Uterus (tissue), 4 donors: ENCODE measurements around the gene IGSF3. TPM values are rescaled to one million over a fixed set of nuclear protein-coding genes. Genes with fewer than 3 reads are reported as not detected.

Experiments
- DNase-seq, 2 donors: peaks; one replicate each; pipeline ENCODE4 v3.0.0-alpha.2; 2019 to 2020
- H3K27ac ChIP-seq, 2 donors: fragments of 200-600 bp; sonication (generic); 1 replicate in 1 of 2; 2 replicates in 1 of 2; pipeline ENCODE4 v1.5.1; 2016 to 2018
- H3K27me3 ChIP-seq, 2 donors: fragments of 200-600 bp; sonication (generic); one replicate each; pipeline ENCODE4 v1.5.1; 2018 to 2019; ENCODE audit warnings: control low read depth in 1 of 2
- H3K36me3 ChIP-seq, 2 donors: fragments of 200-600 bp; sonication (generic); one replicate each; pipeline ENCODE4 v1.5.1; 2019; ENCODE audit warnings: control low read depth in 1 of 2
- H3K4me1 ChIP-seq, 2 donors: fragments of 200-600 bp; sonication (generic); one replicate each; pipeline ENCODE4 v1.5.1; 2018 to 2019; ENCODE audit warnings: control low read depth in 1 of 2
- H3K4me3 ChIP-seq, 2 donors: fragments of 200-600 bp; sonication (generic); 1 replicate in 1 of 2; 2 replicates in 1 of 2; pipeline ENCODE4 v1.5.1; 2018 to 2019; ENCODE audit warnings: mild to moderate bottlenecking in 1 of 2
- H3K9me3 ChIP-seq, 2 donors: fragments of 200-600 bp; sonication (generic); one replicate each; pipeline ENCODE4 v1.5.1; 2019; ENCODE audit warnings: control low read depth in 1 of 2
- CTCF ChIP-seq, 4 experiments: fragments of 200-600 bp in 2 of 4; fragments of 450-650 bp in 2 of 4; sonication (generic) in 2 of 4; IDR thresholded peaks; one replicate each; pipeline ENCODE4 v1.5.1; 2016 to 2019; ENCODE audit warnings: antibody characterized with exemption in 4 of 4, mild to moderate bottlenecking in 2 of 4, moderate library complexity in 1 of 4
- POLR2A ChIP-seq, 2 donors: fragments of 450-650 bp; IDR thresholded peaks; one replicate each; pipeline ENCODE4 v1.6.1; 2016; ENCODE audit warnings: antibody characterized with exemption in 2 of 2, mild to moderate bottlenecking in 1 of 2, moderate library complexity in 1 of 2
- intact Hi-C: fragments of 100-400 bp; cut with DNase I; formaldehyde crosslinking; loops from one replicate; pipeline ENCODE4 v1.15.1; 2023; ENCODE audit warnings: low total_unique reads
- total RNA-seq, 4 donors: library from RNA; depleted of rRNA in 3 of 4; stranded (reverse); fragments of >200 nt in 3 of 4; gene quantifications; one replicate each; pipeline versions ENCODE4 v1.1.0 to v1.2.4, GENCODE V29; 2014 to 2023
- donor health status: DM: yes; HTN: yes; CAD: no.

Gene IGSF3
- total RNA-seq, 4 donors from 2014 or later = 3.8 to 35.6 (median 8.4) TPM

GRCh38 chr1:116680752-116681151 lies 13.2 kb upstream of the IGSF3 start:
- no peak for DNase-seq

GRCh38 chr1:116679828-116680628 lies 12.5 kb upstream of the IGSF3 start:
- no peak overlapping the region for H3K4me3 ChIP-seq
- H3K27ac ChIP-seq = no peak overlapping the region
- DNase-seq = no peak
- no peaks in the 10 kb centered on the region for H3K9me3 ChIP-seq
- TF ChIP-seq POLR2A (IDR thresholded peaks at IDR 0.05) (no peak), CTCF (IDR thresholded peaks at IDR 0.05) (no peak)
- H3K27me3 ChIP-seq = no peaks in the 10 kb centered on the region
- intact Hi-C loops = no loop called here
- no peaks in the 10 kb centered on the region for H3K4me1 ChIP-seq
- no peaks in the 10 kb centered on the region for H3K36me3 ChIP-seq

More at GRCh38 chr1:116680752-116681151, 13.2 kb upstream of the IGSF3 start:
- Histone ChIP-seq H3K36me3 (no peaks in the 10 kb centered on the region), H3K27me3 (no peaks in the 10 kb centered on the region), H3K27ac (no peak overlapping the region), H3K4me1 (no peaks in the 10 kb centered on the region), H3K9me3 (no peaks in the 10 kb centered on the region), H3K4me3 (no peak overlapping the region)
- TF ChIP-seq CTCF (IDR thresholded peaks at IDR 0.05) (no peak), POLR2A (IDR thresholded peaks at IDR 0.05) (no peak)
- intact Hi-C loops = no loop called here

GRCh38 chr1:116679091-116679827 lies 11.7 kb upstream of the IGSF3 start:
- TF ChIP-seq CTCF (IDR thresholded peaks at IDR 0.05) (no peak), POLR2A (IDR thresholded peaks at IDR 0.05) (no peak)
- H3K4me3 ChIP-seq = no peak overlapping the region
- intact Hi-C loops = no loop called here
- no peak for DNase-seq
- H3K9me3 ChIP-seq = no peaks in the 10 kb centered on the region
- H3K4me1 ChIP-seq = no peaks in the 10 kb centered on the region
- H3K27ac ChIP-seq = no peak overlapping the region
- H3K27me3 ChIP-seq = no peaks in the 10 kb centered on the region
- H3K36me3 ChIP-seq = no peaks in the 10 kb centered on the region

GRCh38 chr1:116678732-116679090 lies 11.2 kb upstream of the IGSF3 start:
- H3K27me3 ChIP-seq = no peaks in the 10 kb centered on the region
- H3K4me1 ChIP-seq = no peaks in the 10 kb centered on the region
- no peak for TF ChIP-seq CTCF (IDR thresholded peaks at IDR 0.05)
- no peak for TF ChIP-seq POLR2A (IDR thresholded peaks at IDR 0.05)
- H3K9me3 ChIP-seq = no peaks in the 10 kb centered on the region
- H3K4me3 ChIP-seq = no peak overlapping the region
- intact Hi-C loops = no loop called here
- no peak overlapping the region for H3K27ac ChIP-seq
- H3K36me3 ChIP-seq = no peaks in the 10 kb centered on the region
- DNase-seq = no peak

- intact Hi-C loops = no loop called here
- H3K27ac ChIP-seq = no peak overlapping the region
- no peak overlapping the region for H3K4me3 ChIP-seq
- TF ChIP-seq CTCF (IDR thresholded peaks at IDR 0.05) (no peak), POLR2A (IDR thresholded peaks at IDR 0.05) (no peak)
- H3K4me1 ChIP-seq = no peaks in the 10 kb centered on the region
- H3K36me3 ChIP-seq = no peaks in the 10 kb centered on the region
- H3K9me3 ChIP-seq = no peaks in the 10 kb centered on the region
- no peaks in the 10 kb centered on the region for H3K27me3 ChIP-seq
- no peak for DNase-seq
These were observed 10.0 kb upstream of the IGSF3 start for GRCh38 chr1:116677474-116678062.
